AG09309 (cell line): ENCODE data around the gene C2orf42.
"Not testable (repeated sequence)": the region's sequence is repeated elsewhere in the genome, so short reads cannot be mapped to it uniquely, and the experiment has no call there.

Experiments used
- DNase-seq: peaks from one replicate; pipeline ENCODE4 v3.0.0-alpha.2; 2010; ENCODE audit warnings: low read depth
- H3K4me3 ChIP-seq: 2 replicates; pipeline ENCODE4 v1.5.1; 2011; ENCODE audit warnings: mild to moderate bottlenecking, low read depth, low read length, moderate library complexity; ENCODE audit not compliant: control insufficient read depth
- TF ChIP-seq, protein P1 (sequence below): IDR thresholded peaks from 2 replicates; pipeline ENCODE4 v1.5.1; 2011; ENCODE audit warnings: mild to moderate bottlenecking, low read depth, low read length, inconsistent platforms; ENCODE audit not compliant: insufficient read depth, control insufficient read depth; ENCODE audit errors: missing control alignments

Gene C2orf42

GRCh38 chr2:70201225-70201768, 10.5 kb upstream of the C2orf42 start:
- H3K4me3 ChIP-seq: no peak overlapping the region
- no peak for DNase-seq
- TF ChIP-seq, protein P1, sequence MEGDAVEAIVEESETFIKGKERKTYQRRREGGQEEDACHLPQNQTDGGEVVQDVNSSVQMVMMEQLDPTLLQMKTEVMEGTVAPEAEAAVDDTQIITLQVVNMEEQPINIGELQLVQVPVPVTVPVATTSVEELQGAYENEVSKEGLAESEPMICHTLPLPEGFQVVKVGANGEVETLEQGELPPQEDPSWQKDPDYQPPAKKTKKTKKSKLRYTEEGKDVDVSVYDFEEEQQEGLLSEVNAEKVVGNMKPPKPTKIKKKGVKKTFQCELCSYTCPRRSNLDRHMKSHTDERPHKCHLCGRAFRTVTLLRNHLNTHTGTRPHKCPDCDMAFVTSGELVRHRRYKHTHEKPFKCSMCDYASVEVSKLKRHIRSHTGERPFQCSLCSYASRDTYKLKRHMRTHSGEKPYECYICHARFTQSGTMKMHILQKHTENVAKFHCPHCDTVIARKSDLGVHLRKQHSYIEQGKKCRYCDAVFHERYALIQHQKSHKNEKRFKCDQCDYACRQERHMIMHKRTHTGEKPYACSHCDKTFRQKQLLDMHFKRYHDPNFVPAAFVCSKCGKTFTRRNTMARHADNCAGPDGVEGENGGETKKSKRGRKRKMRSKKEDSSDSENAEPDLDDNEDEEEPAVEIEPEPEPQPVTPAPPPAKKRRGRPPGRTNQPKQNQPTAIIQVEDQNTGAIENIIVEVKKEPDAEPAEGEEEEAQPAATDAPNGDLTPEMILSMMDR: no peak

- H3K4me3 ChIP-seq: no peak overlapping the region
- TF ChIP-seq, protein P1: no peak
- DNase-seq: no peak
Observed at GRCh38 chr2:70199320-70199864, 8.6 kb upstream of the C2orf42 start.

- DNase-seq: no peak
- TF ChIP-seq, protein P1: no peak
Observed at GRCh38 chr2:70192516-70192915, 1.7 kb upstream of the C2orf42 start.

GRCh38 chr2:70191244-70191735, 471 bp upstream of the C2orf42 start:
- H3K4me3 ChIP-seq: peak overlapping the region; percentile 47
- TF ChIP-seq, protein P1: no peak
- DNase-seq: no peak

More at GRCh38 chr2:70192516-70192915, 1.7 kb upstream of the C2orf42 start:
- H3K4me3 ChIP-seq: no peak overlapping the region

GRCh38 chr2:70188460-70188859, 2.4 kb downstream of the C2orf42 start:
- no peak for DNase-seq
- TF ChIP-seq, protein P1: no peak
- no peak overlapping the region for H3K4me3 ChIP-seq

DNA sequence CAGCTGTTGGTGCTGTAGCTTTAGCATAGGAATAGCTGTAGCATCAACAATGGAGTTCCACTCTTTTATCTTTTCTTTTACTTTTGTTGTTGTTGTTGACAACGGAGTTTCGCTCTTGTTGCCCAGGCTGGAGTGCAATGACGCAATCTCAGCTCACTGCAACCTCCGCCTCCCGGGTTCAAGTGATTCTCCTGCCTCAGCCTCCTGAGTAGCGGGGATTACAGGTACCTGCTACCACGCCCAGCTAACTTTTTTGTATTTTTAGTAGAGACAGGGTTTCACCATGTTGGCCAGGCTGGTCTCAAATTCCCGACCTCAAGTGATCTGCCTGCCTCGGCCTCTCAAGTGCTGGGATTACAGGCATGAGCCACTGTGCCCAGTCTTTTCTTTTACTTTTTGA, 3.6 kb downstream of the C2orf42 start:
- DNase-seq, H3K4me3 ChIP-seq: not testable (repeated sequence)

- no peak overlapping the region for H3K4me3 ChIP-seq
- TF ChIP-seq, protein P1: no peak
- DNase-seq: no peak
Observed at GRCh38 chr2:70182689-70183088, 8.1 kb downstream of the C2orf42 start.
